GM12875 (cell line): ENCODE results near the gene ZNF830.

ENCODE experiments used
- H3K4me3 ChIP-seq: one replicate; pipeline ENCODE4 v1.5.1; 2011; ENCODE audit warnings: low read depth, low read length, control low read depth
- TF ChIP-seq, protein P1 (sequence below): IDR thresholded peaks from 2 replicates; pipeline ENCODE4 v1.5.1; 2011; ENCODE audit warnings: low read depth, mild to moderate bottlenecking, control low read depth, inconsistent platforms, low read length, moderate library complexity, borderline replicate concordance; ENCODE audit not compliant: insufficient read depth

ZNF830 gene

DNA sequence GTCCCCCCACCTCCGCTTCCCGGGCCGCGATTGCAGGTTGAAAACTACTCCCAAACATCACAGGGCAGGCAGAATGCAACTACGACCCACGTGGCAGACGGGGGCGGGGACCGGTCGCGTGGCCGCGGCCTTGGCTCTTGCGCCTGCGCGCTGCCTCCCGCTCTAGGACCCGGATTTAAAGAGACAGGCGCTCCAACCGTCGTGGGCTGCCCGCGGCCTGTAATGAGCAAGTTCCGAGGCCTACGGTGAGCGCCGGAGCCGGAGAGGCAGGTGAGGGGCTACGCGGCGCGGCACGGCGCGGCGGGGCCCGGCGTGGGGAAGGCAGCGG is 19.0 kb downstream of the ZNF830 start, which contains the start of gene LIG3:
LIG3 (plus strand) TSS at position 160 of the 328 bp plus-strand sequence. CDS start 2,494 bp downstream, outside the sequence.
- TF ChIP-seq, protein P1, sequence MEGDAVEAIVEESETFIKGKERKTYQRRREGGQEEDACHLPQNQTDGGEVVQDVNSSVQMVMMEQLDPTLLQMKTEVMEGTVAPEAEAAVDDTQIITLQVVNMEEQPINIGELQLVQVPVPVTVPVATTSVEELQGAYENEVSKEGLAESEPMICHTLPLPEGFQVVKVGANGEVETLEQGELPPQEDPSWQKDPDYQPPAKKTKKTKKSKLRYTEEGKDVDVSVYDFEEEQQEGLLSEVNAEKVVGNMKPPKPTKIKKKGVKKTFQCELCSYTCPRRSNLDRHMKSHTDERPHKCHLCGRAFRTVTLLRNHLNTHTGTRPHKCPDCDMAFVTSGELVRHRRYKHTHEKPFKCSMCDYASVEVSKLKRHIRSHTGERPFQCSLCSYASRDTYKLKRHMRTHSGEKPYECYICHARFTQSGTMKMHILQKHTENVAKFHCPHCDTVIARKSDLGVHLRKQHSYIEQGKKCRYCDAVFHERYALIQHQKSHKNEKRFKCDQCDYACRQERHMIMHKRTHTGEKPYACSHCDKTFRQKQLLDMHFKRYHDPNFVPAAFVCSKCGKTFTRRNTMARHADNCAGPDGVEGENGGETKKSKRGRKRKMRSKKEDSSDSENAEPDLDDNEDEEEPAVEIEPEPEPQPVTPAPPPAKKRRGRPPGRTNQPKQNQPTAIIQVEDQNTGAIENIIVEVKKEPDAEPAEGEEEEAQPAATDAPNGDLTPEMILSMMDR: no peak
- peak within 1 kb of the TSS; percentile 98 for H3K4me3 ChIP-seq

DNA sequence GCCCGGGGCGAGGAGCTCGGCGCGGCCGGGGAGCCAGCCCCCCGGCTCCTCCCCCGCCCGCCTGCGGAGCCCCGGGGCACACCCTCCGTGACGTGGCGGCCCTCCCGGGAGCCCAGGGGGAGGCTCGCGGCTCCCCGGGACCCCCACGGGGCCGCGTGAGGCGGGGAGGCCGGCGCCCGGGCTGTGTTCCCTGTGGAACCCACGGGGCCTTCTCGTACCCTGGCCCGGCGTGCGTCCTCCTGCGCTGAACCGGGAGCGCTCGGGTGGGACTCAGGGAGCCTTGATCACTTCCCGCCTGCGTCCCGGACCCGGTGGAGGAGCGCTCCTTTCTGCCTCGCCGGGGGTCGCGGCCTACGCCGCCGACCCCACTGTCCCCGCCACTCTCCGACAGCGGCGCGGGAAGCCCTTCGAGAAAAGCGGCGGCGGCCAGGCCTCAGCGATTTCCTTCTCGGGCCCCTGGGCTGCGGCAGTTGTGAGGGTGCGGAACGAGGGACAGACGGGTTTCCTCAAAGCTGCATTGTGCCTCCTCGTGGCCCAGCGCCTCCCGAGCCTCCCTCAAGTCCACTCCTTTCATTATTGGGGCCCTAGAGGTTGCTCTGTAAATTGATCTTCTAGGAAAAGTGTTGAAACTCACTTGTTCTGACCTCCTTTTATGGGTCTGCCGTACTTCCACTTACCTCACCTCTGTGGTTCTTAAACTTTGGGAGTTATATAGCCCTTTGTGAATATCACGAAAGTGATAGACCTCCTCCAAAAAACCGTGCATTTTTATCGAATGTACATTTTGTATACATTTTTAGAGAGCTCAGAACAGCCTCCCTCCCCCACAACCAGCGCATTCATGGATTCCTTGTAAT is 19.6 kb downstream of the ZNF830 start:
- TF ChIP-seq, protein P1: peak; percentile 34; the same call in 1 of the 2 replicates
- H3K4me3 ChIP-seq: peak overlapping the region; percentile 98

DNA sequence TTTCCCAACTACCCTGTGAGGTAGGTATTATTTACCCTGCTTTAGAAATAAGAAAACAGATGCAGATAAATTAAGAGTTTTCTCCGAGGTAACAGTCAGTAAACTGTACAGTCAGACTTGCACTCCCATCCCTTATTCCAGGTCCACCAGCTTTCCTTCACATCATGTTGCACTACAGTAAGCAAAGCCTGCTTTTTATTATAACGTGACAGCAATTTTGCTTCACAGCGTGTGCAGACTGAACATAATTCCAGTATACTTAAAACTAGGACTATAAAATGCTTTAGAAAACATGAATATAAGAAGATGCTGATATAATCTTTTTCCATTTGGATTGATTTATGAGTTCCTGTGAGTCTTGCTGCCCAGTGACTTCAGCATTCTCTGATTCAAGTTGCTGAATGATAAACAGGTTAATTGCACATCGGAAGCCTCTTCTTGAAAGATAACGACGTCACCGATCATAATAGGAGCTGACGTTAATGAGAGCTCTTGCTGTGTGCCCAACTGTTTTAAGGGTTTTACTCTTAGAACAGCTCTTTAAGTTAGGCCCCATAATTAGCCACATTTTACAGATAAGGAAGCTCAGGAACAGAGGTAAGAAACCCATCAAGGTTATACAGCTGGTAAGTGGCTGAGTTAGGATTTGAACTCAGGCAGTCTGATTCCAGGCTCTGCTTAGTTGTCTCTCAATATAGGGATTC is 20.4 kb downstream of the ZNF830 start:
- TF ChIP-seq, protein P1: no peak
- peak overlapping the region; percentile 98 for H3K4me3 ChIP-seq

DNA sequence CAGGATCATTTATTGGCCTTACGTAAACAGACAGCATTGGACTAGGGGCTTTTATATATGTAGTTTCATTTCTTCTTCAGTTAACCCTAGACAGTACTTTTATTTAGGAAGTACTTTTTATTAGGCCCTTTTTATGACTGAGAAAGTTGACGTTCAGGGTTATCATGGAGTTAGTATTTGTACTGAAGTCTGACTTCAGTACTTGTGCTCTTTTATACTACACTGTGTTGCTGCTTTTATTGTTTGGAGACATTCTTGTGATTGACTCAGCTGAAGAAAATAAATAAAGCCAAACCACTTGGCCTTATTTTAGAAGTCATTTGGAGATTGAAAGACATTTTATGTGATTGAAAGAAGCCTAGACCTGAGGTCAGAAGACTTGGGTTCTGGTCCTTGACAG is 25.9 kb downstream of the ZNF830 start:
- no peak overlapping the region for H3K4me3 ChIP-seq
- TF ChIP-seq, protein P1: no peak

DNA sequence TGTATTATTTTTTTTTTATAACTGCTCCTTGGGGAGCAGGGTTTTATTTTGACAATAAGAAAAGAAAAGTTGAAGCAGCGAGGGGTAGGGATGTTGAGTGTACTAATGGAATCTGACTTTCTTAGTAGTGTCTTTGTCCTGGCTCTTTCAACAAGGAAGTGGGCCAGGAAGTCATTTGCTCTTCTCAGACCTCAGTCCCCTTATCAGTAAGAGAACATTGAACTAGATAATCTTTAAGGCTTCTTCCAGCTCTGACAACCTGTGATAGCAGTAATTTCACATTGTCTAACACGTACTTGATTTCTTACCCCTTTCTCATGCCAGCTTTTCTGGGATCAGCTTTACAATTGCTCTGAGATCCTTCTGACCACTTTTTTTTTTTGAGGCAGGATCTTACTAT is 27.3 kb downstream of the ZNF830 start:
- TF ChIP-seq, protein P1: no peak

DNA sequence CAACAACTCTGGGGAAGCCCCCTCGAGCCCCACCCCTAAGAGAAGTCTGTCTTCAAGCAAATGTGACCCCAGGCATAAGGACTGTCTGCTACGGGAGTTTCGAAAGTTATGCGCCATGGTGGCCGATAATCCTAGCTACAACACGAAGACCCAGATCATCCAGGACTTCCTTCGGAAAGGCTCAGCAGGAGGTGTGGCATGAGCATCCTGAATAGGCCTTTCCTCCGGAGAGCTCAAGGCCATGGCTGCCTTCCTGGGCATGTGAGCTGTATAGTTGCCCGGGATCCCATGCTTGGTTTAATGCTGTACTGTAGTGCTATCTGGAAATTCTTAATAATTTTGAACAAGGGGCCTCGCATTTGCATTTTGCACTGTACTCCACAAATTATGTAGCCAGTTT is 28.1 kb downstream of the ZNF830 start:
- TF ChIP-seq, protein P1: no peak
- H3K4me3 ChIP-seq: no peak overlapping the region

More for the DNA sequence above, 27.3 kb downstream of the ZNF830 start:
- H3K4me3 ChIP-seq: no peak overlapping the region

DNA sequence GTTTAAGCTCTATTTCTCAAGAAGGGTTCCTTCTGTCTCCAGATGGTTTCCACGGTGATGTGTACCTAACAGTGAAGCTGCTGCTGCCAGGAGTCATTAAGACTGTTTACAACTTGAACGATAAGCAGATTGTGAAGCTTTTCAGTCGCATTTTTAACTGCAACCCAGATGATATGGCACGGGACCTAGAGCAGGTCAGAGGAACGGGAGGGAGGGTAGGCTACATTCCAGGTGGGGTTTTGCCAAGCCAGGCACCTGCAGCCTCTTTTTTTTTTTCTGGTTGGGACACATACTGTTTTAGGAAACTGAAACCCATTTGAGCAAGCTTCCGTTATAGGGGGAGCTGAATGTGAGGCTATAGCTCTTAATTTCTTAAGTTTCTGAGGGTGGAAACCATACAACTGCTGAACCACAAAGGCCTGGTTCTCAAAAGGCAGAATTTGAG is 29.6 kb downstream of the ZNF830 start:
- TF ChIP-seq, protein P1: no peak
- H3K4me3 ChIP-seq: no peak overlapping the region
